Pericardium fibroblast (primary cell): Measurements from ENCODE around the gene MYO1D. TPM values are rescaled to one million over a fixed set of nuclear protein-coding genes. Genes with fewer than 3 reads are reported as not detected.

Source experiments
- total RNA-seq: library from RNA; depleted of rRNA; stranded (reverse); fragments of >200 nt; gene quantifications from 2 replicates; pipeline ENCODE4 v1.2.3, GENCODE V29; 2015

The MYO1D gene
- 5.3 and 6.0 TPM in 2 replicates for total RNA-seq

GRCh38 chr17:32876417-32877163, at the start of gene MYO1D:
Gene MYO1D (minus strand): TSS chr17:32877124. CDS start chr17:32876872, 252 bp downstream.

GRCh38 chr17:32486701-32487472, 390.0 kb downstream of the MYO1D start, which contains the start of gene CDK5R1:
Gene CDK5R1 (plus strand): TSS chr17:32486993. CDS start chr17:32487621, 628 bp downstream.

GRCh38 chr17:32444301-32445073, 432.4 kb downstream of the MYO1D start, which contains the start of gene PSMD11:
Gene PSMD11 (plus strand): TSS chr17:32444510. CDS start chr17:32444524, 14 bp downstream.

Other genes with a start within 250 kb of the MYO1D start
- 110 and 131 TPM in 2 replicates for gene TMEM98, start 51.0 kb upstream of the MYO1D start, total RNA-seq
- gene SPACA3, start 114.7 kb upstream of the MYO1D start, total RNA-seq: not detected in 2 replicates